AG09319 (cell line): ENCODE data around the gene TM9SF3.

ENCODE experiments used
- DNase-seq: peaks from one replicate; pipeline ENCODE4 v3.0.0-alpha.2; 2010; ENCODE audit warnings: low read depth; ENCODE audit errors: extremely low read depth
- TF ChIP-seq, protein P1 (sequence below): IDR thresholded peaks from 2 replicates; pipeline ENCODE4 v1.5.1; 2011; ENCODE audit warnings: low read depth, mild to moderate bottlenecking, inconsistent platforms, low read length, moderate library complexity

Gene TM9SF3

DNA sequence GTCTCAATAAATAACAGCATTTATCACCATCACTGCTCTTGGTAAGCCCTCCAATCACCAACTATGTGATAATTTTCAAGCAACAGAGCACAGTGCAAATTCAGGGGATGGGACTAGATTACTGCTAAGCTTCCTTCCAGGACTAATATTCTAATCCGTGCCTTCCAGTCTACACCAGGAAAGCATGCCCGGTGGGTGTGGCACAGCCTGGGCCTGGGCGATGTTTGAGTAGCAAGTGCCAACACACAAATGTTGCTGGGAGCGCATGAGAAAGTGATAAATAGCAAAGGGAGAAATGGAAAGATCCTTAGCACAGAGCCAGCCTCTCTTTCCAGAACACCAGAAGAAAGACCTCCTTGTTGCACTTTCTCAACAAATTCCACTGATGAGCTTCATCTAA lies 13.5 kb upstream of the TM9SF3 start:
- TF ChIP-seq, protein P1, sequence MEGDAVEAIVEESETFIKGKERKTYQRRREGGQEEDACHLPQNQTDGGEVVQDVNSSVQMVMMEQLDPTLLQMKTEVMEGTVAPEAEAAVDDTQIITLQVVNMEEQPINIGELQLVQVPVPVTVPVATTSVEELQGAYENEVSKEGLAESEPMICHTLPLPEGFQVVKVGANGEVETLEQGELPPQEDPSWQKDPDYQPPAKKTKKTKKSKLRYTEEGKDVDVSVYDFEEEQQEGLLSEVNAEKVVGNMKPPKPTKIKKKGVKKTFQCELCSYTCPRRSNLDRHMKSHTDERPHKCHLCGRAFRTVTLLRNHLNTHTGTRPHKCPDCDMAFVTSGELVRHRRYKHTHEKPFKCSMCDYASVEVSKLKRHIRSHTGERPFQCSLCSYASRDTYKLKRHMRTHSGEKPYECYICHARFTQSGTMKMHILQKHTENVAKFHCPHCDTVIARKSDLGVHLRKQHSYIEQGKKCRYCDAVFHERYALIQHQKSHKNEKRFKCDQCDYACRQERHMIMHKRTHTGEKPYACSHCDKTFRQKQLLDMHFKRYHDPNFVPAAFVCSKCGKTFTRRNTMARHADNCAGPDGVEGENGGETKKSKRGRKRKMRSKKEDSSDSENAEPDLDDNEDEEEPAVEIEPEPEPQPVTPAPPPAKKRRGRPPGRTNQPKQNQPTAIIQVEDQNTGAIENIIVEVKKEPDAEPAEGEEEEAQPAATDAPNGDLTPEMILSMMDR = no peak
- DNase-seq = no peak

DNA sequence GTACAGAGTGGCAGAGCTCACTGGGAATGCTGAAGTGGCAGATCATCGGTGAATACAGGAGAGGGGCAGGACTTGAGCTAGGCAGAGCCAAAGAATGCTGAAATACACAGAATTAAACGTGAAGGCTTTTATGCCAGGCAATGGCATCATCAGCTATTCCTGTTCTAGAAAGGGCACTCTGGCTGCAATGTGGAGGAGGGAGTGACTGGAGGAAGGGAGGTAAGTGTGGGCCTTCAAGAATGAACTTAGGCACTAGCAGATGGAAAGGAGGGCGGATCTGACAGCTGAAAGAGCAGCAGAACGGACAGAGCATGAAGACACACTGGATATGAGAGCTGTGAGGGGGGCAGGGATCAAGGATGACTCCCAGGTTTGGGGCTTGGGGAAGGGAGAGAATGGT lies 12.0 kb upstream of the TM9SF3 start:
- TF ChIP-seq, protein P1 = no peak
- DNase-seq = no peak

DNA sequence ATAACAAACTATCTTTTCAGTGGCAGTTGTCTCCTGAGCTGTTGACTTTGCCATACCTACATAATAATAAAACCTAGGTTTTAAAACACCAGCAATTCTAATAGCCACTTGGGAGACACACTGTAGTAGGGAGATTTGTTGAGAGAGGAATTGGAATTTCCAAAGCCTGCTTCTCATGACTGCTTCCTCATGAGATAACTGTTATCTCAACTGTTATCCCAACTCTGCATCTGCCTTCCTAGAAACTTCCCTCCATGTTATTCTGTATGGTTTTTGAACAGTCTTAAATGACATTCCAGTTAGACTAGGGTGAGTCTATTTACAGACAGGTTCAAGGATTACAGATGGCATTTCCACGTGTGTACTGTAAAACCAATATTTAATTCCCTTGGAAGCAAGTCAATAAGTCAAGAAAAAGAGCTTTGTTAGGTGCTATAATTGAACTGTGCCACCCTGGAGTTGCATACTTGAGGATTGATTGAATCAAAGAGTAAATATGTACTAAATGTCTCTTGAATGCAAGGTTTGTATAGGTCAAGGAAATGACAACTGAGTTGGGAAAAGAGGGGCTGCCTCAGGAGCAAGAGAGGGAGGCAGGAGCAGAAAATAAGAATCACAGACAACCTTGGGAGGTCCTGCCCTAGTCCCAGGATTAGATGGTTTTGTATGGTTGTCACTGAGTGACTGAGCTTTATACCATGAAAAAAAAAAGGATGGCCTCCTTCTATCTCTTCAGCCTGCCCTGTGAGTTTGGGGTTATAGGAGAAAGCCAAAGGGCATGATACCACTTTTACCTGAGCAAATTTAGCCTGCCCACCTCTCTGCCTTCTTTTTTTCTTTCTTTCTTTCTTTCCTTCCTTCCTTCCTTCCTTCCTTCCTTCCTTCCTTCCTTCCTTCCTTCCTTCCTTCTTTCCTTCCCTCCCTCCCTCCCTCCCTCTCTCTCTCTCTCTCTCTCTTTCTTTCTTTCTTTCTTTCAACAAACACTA lies 9.9 kb upstream of the TM9SF3 start:
- TF ChIP-seq, protein P1 = no peak
- DNase-seq = no peak

DNA sequence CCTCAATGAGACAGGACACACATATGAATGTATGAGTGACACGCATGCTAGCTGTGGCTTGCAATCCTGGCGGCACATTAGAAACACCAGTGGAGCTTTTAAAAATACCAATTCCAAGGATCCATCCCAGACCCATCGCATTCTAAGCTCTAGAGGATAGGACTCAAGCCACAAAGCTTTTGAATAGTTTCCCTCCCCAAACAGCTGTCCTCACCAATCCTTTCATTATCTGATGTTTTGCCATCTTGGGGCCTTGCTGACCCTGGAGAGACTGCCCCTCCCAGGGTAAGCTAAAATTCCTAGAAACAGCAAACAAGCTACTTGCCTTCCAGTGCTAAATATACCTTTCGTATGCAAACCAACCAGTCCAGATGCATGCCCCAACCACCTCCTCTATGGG lies 8.9 kb upstream of the TM9SF3 start:
- TF ChIP-seq, protein P1 = no peak
- DNase-seq = no peak

DNA sequence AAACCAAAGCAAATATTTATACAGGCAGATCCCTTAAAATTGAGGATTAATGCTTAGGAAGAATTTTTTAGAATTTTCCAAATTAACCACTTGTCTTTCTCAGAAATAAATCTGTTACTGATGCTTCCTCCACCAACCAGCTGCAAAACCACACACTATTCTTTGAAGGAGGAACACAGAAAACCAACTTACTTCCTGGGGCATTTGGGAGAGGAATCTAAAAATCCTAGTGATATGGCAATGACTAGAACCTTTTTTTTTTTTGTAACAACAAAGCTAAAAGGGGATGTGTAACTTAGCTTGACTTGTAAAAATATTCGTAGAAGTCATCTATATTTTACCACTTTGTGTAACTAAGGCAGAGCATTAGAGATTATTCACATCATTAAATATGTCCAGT lies 5.1 kb upstream of the TM9SF3 start:
- TF ChIP-seq, protein P1 = no peak
- DNase-seq = no peak

DNA sequence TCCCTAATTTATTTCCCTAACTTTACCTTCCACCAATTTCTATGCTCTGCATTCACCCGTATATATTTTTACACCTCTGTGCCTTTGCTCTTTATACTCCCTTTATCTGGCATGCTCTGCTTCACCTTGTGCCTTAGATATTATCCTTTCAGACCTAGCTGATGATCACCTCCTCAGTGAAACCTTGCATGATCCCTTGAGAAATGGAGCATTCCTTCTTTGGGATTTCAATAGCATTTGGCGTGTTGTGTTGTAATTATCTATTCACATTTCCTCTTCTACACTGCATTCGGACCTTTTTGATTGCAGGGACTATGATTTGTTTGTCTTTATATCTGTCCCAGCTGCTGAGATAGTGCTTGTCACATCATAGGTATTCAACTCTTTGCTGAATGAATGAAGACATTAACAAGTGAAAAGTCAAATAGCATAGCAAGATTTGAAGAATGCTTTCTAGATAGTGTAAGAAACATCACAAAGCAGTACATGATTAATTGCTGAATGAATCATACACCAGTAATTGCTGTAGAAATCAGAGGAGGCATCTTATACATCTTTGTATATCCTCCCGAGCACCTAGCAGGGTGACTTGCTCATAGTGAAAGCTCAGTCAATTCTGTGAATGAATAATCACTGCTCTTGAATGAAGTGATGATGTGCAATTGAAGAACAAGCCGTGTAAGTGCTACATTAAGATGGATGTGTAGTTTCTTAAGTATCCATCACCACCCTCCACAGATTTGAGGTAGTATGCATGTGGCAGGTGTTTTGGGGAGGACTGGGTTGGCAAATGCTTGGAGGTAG lies 2.0 kb upstream of the TM9SF3 start:
- TF ChIP-seq, protein P1 = no peak
- no peak for DNase-seq
